Fibroblast of the aortic adventitia (primary cell): ENCODE results near the gene PRPS1. TPM values are rescaled to one million over a fixed set of nuclear protein-coding genes. Genes with fewer than 3 reads are reported as not detected.

Source experiments
- DNase-seq: peaks from one replicate; pipeline ENCODE4 v3.0.0-alpha.2; 2010; ENCODE audit warnings: low read depth
- H3K4me3 ChIP-seq: 2 replicates; pipeline ENCODE4 v1.5.1; 2011; ENCODE audit warnings: low read depth, mild to moderate bottlenecking, control low read depth, low read length, moderate library complexity
- total RNA-seq: library from RNA; depleted of rRNA; stranded (reverse); fragments of >200 nt; gene quantifications from 2 replicates; pipeline ENCODE4 v1.2.3, GENCODE V29; 2012; ENCODE audit warnings: low replicate concordance
- TF ChIP-seq, protein P1 (sequence below): IDR thresholded peaks from 2 replicates; pipeline ENCODE4 v1.5.1; 2011; ENCODE audit warnings: mild to moderate bottlenecking, low read length, control low read depth, inconsistent platforms; ENCODE audit not compliant: insufficient read depth

PRPS1 gene
- total RNA-seq, 1 donor: 37.9 TPM

DNA sequence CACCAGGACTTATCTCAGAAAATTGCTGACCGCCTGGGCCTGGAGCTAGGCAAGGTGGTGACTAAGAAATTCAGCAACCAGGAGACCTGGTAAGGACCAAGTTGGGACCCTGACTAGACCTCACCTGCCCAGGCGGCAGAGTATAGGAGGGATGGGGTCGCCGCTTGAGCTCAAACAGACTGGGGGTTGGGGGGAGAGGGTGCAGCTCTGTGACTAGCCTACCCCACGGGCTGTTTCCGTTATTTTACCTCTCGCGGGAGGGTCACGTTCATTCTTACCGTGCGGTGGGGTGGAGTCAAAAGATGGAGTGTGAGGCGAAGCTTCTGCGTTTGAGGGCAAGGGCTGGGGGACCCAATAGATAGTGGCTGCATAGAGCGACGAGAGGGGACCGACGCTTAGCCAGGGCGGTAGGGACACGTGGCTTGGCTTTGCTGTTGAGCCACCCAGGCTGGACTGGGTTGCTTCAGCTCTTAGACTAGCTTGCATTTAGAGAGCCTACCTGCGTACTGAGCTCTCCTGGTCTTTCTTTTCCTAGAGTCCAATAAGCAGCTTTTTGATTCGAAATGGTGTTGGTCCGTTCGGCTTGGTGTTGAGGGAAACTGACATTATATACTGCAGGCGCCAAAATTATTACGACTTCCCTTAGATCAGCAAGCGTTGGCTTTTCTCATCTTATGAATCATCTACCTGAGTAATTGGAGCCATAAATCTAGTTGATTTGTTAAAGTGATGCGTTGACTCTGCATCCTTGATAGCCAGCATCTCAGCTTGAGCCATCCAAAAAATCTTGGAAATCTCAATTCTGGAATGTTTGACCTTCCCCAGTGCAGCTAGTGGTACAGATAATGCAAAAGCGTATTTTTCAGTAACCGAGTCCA lies 591 bp downstream of the PRPS1 start:
- no peak for DNase-seq
- H3K4me3 ChIP-seq: peak overlapping the region; percentile 77
- TF ChIP-seq, protein P1, sequence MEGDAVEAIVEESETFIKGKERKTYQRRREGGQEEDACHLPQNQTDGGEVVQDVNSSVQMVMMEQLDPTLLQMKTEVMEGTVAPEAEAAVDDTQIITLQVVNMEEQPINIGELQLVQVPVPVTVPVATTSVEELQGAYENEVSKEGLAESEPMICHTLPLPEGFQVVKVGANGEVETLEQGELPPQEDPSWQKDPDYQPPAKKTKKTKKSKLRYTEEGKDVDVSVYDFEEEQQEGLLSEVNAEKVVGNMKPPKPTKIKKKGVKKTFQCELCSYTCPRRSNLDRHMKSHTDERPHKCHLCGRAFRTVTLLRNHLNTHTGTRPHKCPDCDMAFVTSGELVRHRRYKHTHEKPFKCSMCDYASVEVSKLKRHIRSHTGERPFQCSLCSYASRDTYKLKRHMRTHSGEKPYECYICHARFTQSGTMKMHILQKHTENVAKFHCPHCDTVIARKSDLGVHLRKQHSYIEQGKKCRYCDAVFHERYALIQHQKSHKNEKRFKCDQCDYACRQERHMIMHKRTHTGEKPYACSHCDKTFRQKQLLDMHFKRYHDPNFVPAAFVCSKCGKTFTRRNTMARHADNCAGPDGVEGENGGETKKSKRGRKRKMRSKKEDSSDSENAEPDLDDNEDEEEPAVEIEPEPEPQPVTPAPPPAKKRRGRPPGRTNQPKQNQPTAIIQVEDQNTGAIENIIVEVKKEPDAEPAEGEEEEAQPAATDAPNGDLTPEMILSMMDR: no peak

DNA sequence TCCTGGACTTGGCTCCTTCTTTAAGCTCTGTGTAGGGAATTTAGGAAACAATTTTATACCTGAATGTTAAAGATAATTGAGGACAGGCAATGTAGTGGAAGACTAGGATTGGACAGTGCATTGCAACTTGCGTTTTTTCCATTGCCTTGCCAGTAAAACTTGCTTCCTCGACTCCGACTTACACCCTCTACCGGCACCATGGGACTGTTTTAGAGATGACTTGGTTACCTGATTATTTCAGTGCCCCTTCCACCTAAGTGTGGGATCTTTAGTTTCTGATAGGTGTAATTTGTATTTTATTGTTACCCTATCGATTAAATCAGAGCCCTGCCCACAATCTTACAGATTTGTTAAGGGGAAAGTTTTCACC lies 1.2 kb downstream of the PRPS1 start:
- TF ChIP-seq, protein P1: peak; percentile 32
- peak overlapping the region; percentile 77 for H3K4me3 ChIP-seq
- DNase-seq: peak; percentile 41

DNA sequence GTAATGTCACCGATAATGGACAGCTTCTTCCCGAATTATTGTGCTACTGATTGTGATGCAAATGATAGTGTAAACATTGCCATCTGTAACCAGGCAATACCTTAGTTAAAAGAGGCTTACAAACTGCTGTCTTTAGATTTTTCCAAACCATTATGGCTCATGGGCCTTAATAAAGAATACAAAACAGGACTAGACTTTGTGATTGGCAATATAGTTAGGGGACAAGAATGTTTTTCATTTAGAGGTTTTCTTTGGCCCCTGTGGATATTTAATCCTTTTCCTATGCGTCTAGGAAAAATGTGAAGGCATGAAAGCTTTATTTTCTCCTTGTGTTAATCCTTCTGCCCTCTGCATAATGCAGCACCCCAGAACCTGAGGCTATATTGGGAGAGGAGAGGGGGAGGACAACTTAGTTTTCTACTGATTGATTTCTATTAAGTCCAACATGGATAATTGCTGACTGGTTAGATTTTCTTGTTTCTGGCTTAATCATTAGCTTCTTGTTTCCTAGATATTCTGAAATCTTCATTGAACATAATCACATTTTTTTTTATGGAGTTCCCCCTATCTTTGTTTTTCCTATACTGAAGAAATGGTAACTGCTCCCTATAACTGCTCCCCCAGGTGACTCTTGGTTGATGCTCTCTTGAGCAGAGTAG lies 1.9 kb downstream of the PRPS1 start:
- H3K4me3 ChIP-seq: peak overlapping the region; percentile 77
- TF ChIP-seq, protein P1: no peak
- DNase-seq: no peak

DNA sequence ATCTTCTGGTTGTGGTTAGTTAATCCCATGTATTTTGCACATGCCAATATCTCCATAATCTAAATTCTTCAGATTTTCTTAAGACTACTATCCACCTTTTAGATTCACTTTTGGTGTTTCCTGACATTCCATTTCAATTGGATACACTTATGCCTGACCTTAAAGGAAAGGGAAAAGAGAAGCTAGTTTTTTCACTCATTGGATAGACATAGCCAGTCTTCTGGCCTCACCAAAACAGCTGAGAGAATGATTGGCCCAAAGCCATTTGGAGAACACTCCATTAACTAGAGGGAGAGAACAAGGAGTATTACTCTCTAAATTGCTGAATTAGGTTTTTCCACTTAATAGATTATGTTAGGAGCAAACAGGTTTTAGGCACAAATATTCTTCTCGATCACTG lies 4.0 kb downstream of the PRPS1 start:
- peak; percentile 27 for DNase-seq
- TF ChIP-seq, protein P1: no peak
- no peak overlapping the region for H3K4me3 ChIP-seq

DNA sequence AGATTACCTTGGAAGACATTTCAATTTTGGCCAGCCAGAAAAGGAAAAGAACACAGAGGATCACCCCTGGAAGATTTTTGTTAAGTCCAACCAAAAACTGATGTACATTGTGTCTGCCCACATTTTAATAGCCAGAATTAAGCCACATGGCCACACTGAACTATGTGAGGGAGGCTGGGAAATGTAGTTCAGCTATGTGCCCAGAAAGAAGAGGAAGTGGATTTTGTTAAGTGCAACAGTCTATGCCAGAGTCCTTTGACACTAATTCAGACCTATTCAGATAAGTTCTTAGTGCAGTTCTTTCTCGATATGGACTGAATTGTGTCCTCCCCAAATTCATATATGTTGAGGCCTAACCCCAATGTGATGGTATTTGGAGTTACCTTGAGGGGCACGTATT lies 18.4 kb downstream of the PRPS1 start:
- no peak for DNase-seq
- no peak overlapping the region for H3K4me3 ChIP-seq
- TF ChIP-seq, protein P1: no peak

DNA sequence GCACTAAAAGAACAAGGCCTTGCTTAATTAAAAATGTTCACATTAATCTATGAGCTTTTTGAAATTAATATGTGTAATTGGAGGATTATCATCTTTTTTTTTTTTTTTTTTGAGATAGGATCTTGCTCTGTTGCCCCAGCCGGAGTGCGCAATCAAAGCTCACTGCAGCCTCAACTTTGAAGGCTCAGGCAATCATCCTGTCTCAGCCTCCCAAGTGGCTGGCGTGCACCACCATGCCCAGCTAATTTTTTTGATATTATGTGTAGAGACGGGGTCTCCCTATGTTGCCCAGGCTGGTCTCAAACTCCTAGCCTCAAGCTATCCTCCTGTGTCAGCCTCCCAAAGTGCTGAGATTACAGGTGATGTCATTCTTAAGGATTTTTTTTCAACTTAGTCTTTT lies 20.0 kb downstream of the PRPS1 start:
- TF ChIP-seq, protein P1: no peak
- H3K4me3 ChIP-seq: no peak overlapping the region
- no peak for DNase-seq
